Testis (tissue), 3 donors: Measurements from ENCODE around the gene STX1B. TPM values are rescaled to one million over a fixed set of nuclear protein-coding genes. Genes with fewer than 3 reads are reported as not detected.

Experiments
- DNase-seq: peaks from one replicate; pipeline ENCODE4 v3.0.0-alpha.2; 2019
- H3K27ac ChIP-seq, 2 donors: fragments of 200-600 bp; sonication (generic); one replicate each; pipeline ENCODE4 v1.5.1; 2019
- H3K27me3 ChIP-seq: fragments of 200-600 bp; sonication (generic); one replicate; pipeline ENCODE4 v1.5.1; 2019
- H3K36me3 ChIP-seq: fragments of 200-600 bp; sonication (generic); one replicate; pipeline ENCODE4 v1.5.1; 2017; ENCODE audit warnings: low read depth; ENCODE audit errors: missing control alignments
- H3K4me1 ChIP-seq: fragments of 200-600 bp; sonication (generic); one replicate; pipeline ENCODE4 v1.5.1; 2019
- H3K4me3 ChIP-seq, 2 donors: fragments of 200-600 bp; sonication (generic); one replicate each; pipeline ENCODE4 v1.5.1; 2017 to 2019
- H3K9me3 ChIP-seq: fragments of 200-600 bp; sonication (generic); one replicate; pipeline ENCODE4 v1.5.1; 2017
- CTCF ChIP-seq, 3 experiments: fragments of 450-650 bp in 2 of 3; fragments of 200-600 bp in 1 of 3; sonication (generic) in 1 of 3; IDR thresholded peaks; one replicate each; pipeline ENCODE4 v1.5.1; 2016 to 2019; ENCODE audit warnings: antibody characterized with exemption in 3 of 3, mild to moderate bottlenecking in 2 of 3, moderate library complexity in 1 of 3
- POLR2A ChIP-seq: fragments of 450-650 bp; IDR thresholded peaks from one replicate; pipeline ENCODE4 v1.6.1; 2017; ENCODE audit warnings: antibody characterized with exemption, mild to moderate bottlenecking, moderate library complexity
- WGBS, 2 donors: methylation state at CpG; one replicate each; pipeline ENCODE4 v1.1.5; 2018; 5-methylcytosine and 5-hydroxymethylcytosine counted together
- intact Hi-C: fragments of 100-400 bp; cut with DNase I; formaldehyde crosslinking; loops from one replicate; pipeline ENCODE4 v1.15.1; 2023; ENCODE audit warnings: low total_unique reads
- polyA plus RNA-seq: library from polyadenylated mRNA; stranded (reverse); fragments of 350-450 nt; fragmentation: Illumina TruSeq; extraction: RNeasy Lipid Tissue Mini Kit (QIAGEN cat#74804); gene quantifications from one replicate; pipeline ENCODE4 v1.2.3, GENCODE V29; 2014; ENCODE audit warnings: low read depth, low replicate concordance; ENCODE audit not compliant: insufficient read depth
- total RNA-seq, 2 donors: library from RNA; depleted of rRNA; stranded (reverse); fragments of >200 nt; gene quantifications; one replicate each; pipeline ENCODE4 v1.2.3, GENCODE V29; 2016

The STX1B gene
- total and polyA plus RNA-seq, 3 donors from 2014 or later, result 5.8 to 8.7 (median 6.3) TPM

GRCh38 chr16:30991052-30991451 lies 19.4 kb downstream of the STX1B start:
- Histone ChIP-seq H3K9me3 (no peaks in the 10 kb centered on the region), H3K27ac (no peak overlapping the region), H3K4me1 (peaks cover 1% of the 10 kb centered on the region), H3K36me3 (no peaks in the 10 kb centered on the region), H3K4me3 (no peak overlapping the region), H3K27me3 (no peaks in the 10 kb centered on the region)
- TF ChIP-seq CTCF (IDR thresholded peaks at IDR 0.05) (no peak), POLR2A (no peak)
- 50 to 71% methylated on average over 2 to 8 of the region's 8 CpGs for WGBS, 2 donors
- DNase-seq, result no peak
- intact Hi-C loops, result no loop called here

- Histone ChIP-seq H3K4me3 (no peak overlapping the region), H3K27me3 (no peaks in the 10 kb centered on the region), H3K4me1 (peaks cover 11% of the 10 kb centered on the region), H3K27ac (no peak overlapping the region), H3K9me3 (no peaks in the 10 kb centered on the region), H3K36me3 (no peaks in the 10 kb centered on the region)
- intact Hi-C loops, result no loop called here
- TF ChIP-seq POLR2A (no peak), CTCF (IDR thresholded peaks at IDR 0.05) (no peak)
- DNase-seq, result no peak
- WGBS, 2 donors, result 85 to 87% methylated on average over 8 to 12 of the region's 12 CpGs
Measured at GRCh38 chr16:30990105-30990504, 20.3 kb downstream of the STX1B start.

GRCh38 chr16:30989469-30990047 lies 20.9 kb downstream of the STX1B start:
- H3K4me3 ChIP-seq, result no peak overlapping the region
- WGBS, 2 donors, result 86 to 89% methylated on average over 19 to 23 of the region's 23 CpGs
- no peak for DNase-seq
- no peak overlapping the region for H3K27ac ChIP-seq
- peaks cover 11% of the 10 kb centered on the region for H3K4me1 ChIP-seq
- no peaks in the 10 kb centered on the region for H3K9me3 ChIP-seq
- intact Hi-C loops, result loop anchor here (10.0 kb wide), 3 partner anchors 45 to 445 kb away; partner anchors contain the start of gene STX4
- no peaks in the 10 kb centered on the region for H3K36me3 ChIP-seq
- no peaks in the 10 kb centered on the region for H3K27me3 ChIP-seq
- TF ChIP-seq CTCF (IDR thresholded peaks at IDR 0.05) (no peak), POLR2A (no peak)

GRCh38 chr16:30987581-30988190 lies 22.8 kb downstream of the STX1B start:
- Histone ChIP-seq H3K36me3 (no peaks in the 10 kb centered on the region), H3K4me3 (no peak overlapping the region), H3K27me3 (no peaks in the 10 kb centered on the region), H3K9me3 (no peaks in the 10 kb centered on the region), H3K4me1 (peaks cover 11% of the 10 kb centered on the region), H3K27ac (no peak overlapping the region)
- 93 to 100% methylated on average over 3 to 24 of the region's 30 CpGs for WGBS, 2 donors
- DNase-seq, result no peak
- no peak for TF ChIP-seq POLR2A
- TF ChIP-seq CTCF (IDR thresholded peaks at IDR 0.05), result no peak
- intact Hi-C loops, result loop anchor here (10.0 kb wide), 3 partner anchors 47 to 447 kb away; partner anchors contain the start of gene STX4
